Measurements from ENCODE around the gene RAC3.
"Not testable (repeated sequence)": the region's sequence is repeated elsewhere in the genome, so short reads cannot be mapped to it uniquely, and the experiment has no call there.

Gene RAC3

GRCh38 chr17:82025401-82026107, 5.9 kb upstream of the RAC3 start:
- no peak for DNase-seq

GRCh38 chr17:82028246-82028645, 3.2 kb upstream of the RAC3 start:
- DNase-seq = no peak

- no peak for DNase-seq
Observed at GRCh38 chr17:82028966-82029365, 2.5 kb upstream of the RAC3 start.

GRCh38 chr17:82029391-82029790, 2.1 kb upstream of the RAC3 start:
- no peak for DNase-seq

GRCh38 chr17:82029990-82030469, 1.4 kb upstream of the RAC3 start:
- no peak for DNase-seq

GRCh38 chr17:82030470-82031302, 792 bp upstream of the RAC3 start:
- peak; percentile 88 for DNase-seq

GRCh38 chr17:82031885-82032627, 578 bp downstream of the RAC3 start:
- DNase-seq = peak; percentile 58

- DNase-seq = no peak
Observed at GRCh38 chr17:82033359-82034085, 2.0 kb downstream of the RAC3 start.

GRCh38 chr17:82034371-82035011, 3.0 kb downstream of the RAC3 start:
- no peak for DNase-seq

GRCh38 chr17:82035488-82035887, 4.0 kb downstream of the RAC3 start:
- no peak for DNase-seq

GRCh38 chr17:82035956-82036633, 4.6 kb downstream of the RAC3 start:
- DNase-seq = no peak

- no peak for DNase-seq
Observed at GRCh38 chr17:82036634-82037091, 5.2 kb downstream of the RAC3 start.

GRCh38 chr17:82037092-82037888, 5.8 kb downstream of the RAC3 start, which contains the start of gene DCXR:
Gene DCXR, minus strand, starts transcription at chr17:82037697. Its CDS starts 15 bp downstream, at chr17:82037682.
- peak; percentile 98 for DNase-seq

GRCh38 chr17:82037889-82038195, 6.4 kb downstream of the RAC3 start:
- DNase-seq = no peak

GRCh38 chr17:82038796-82039409, 7.4 kb downstream of the RAC3 start:
- not testable (repeated sequence) for DNase-seq

GRCh38 chr17:82039695-82040299, 8.3 kb downstream of the RAC3 start:
- no peak for DNase-seq

GRCh38 chr17:82041144-82041814, 9.8 kb downstream of the RAC3 start:
- no peak for DNase-seq

- DNase-seq = no peak
Observed at GRCh38 chr17:82042649-82043048, 11.2 kb downstream of the RAC3 start.

GRCh38 chr17:82043507-82043906, 12.0 kb downstream of the RAC3 start:
- DNase-seq = no peak
